SK-N-SH treated with all-trans-retinoic acid at 6 μM for 48 hours (cell line): ENCODE results near the gene CYP39A1.

Experiments used
- ATAC-seq: fragments of 200-7000 bp; cut with Tn5 transposase; 3 replicates; pipeline ENCODE4 v1.9.1; 2020; ENCODE audit warnings: mild to moderate bottlenecking, moderate library complexity
- ARNTL ChIP-seq: fragments of 450-650 bp; formaldehyde crosslinking; IDR thresholded peaks from 2 replicates; pipeline ENCODE4 v1.5.0; 2020; ENCODE audit warnings: low read depth, mild to moderate bottlenecking, moderate library complexity, borderline replicate concordance
- BACH2 ChIP-seq: fragments of 250-450 bp; sonication (Bioruptor Pico); IDR thresholded peaks from 2 replicates; pipeline ENCODE4 v1.9.0; 2021; ENCODE audit warnings: mild to moderate bottlenecking, borderline replicate concordance
- CSDC2 ChIP-seq: fragments of 250-450 bp; sonication (Bioruptor Pico); IDR thresholded peaks from 2 replicates; pipeline ENCODE4 v1.5.0; 2020; ENCODE audit warnings: mild to moderate bottlenecking, moderate library complexity
- ESRRG ChIP-seq: fragments of 250-450 bp; sonication (Bioruptor Pico); IDR thresholded peaks from 2 replicates; pipeline ENCODE4 v1.6.1; 2021; ENCODE audit warnings: mild to moderate bottlenecking
- GLIS3 ChIP-seq: fragments of 250-450 bp; sonication (Bioruptor Pico); IDR thresholded peaks from 2 replicates; pipeline ENCODE4 v1.5.0; 2020; ENCODE audit warnings: mild to moderate bottlenecking, moderate library complexity
- ISL1 ChIP-seq: fragments of 250-450 bp; sonication (Bioruptor Pico); IDR thresholded peaks from 2 replicates; pipeline ENCODE4 v2.1.2; 2022; ENCODE audit warnings: mild to moderate bottlenecking, moderate library complexity
- OSR1 ChIP-seq: fragments of 250-450 bp; sonication (Bioruptor Pico); IDR thresholded peaks from 2 replicates; pipeline ENCODE4 v1.8.0; 2022; ENCODE audit warnings: moderate library complexity, mild to moderate bottlenecking, inconsistent platforms
- PPARA ChIP-seq: fragments of 250-450 bp; sonication (Bioruptor Pico); IDR thresholded peaks from 2 replicates; pipeline ENCODE4 v1.5.0; 2020; ENCODE audit warnings: mild to moderate bottlenecking, borderline replicate concordance
- RARB ChIP-seq: fragments of 250-450 bp; sonication (Bioruptor Pico); IDR thresholded peaks from 2 replicates; pipeline ENCODE4 v1.8.0; 2021; ENCODE audit warnings: mild to moderate bottlenecking, moderate library complexity
- SNAI2 ChIP-seq: fragments of 250-450 bp; sonication (Bioruptor Pico); IDR thresholded peaks from 2 replicates; pipeline ENCODE4 v1.5.0; 2020; ENCODE audit warnings: mild to moderate bottlenecking, moderate library complexity
- TCF4 ChIP-seq: fragments of 250-450 bp; sonication (Bioruptor Pico); IDR thresholded peaks from 2 replicates; pipeline ENCODE4 v1.8.0; 2021; ENCODE audit warnings: mild to moderate bottlenecking, moderate library complexity, borderline replicate concordance
- TOX ChIP-seq: fragments of 250-450 bp; sonication (Bioruptor Pico); IDR thresholded peaks from 2 replicates; pipeline ENCODE4 v1.8.0; 2021; ENCODE audit warnings: mild to moderate bottlenecking, moderate library complexity, borderline replicate concordance
- ZC3H10 ChIP-seq: fragments of 250-450 bp; sonication (Bioruptor Pico); IDR thresholded peaks from 2 replicates; pipeline ENCODE4 v1.5.1; 2021; ENCODE audit warnings: mild to moderate bottlenecking, moderate library complexity
- ZFP3 ChIP-seq: fragments of 250-450 bp; sonication (Bioruptor Pico); IDR thresholded peaks from 2 replicates; pipeline ENCODE4 v1.5.0; 2020; ENCODE audit warnings: mild to moderate bottlenecking, moderate library complexity
- ZFP30 ChIP-seq: fragments of 450-650 bp; formaldehyde crosslinking; IDR thresholded peaks from 2 replicates; pipeline ENCODE4 v1.5.0; 2022; ENCODE audit warnings: mild to moderate bottlenecking, moderate library complexity
- ZNF565 ChIP-seq: fragments of 450-650 bp; formaldehyde crosslinking; conservative IDR thresholded peaks from 2 replicates; pipeline ENCODE4 v1.5.0; 2020; ENCODE audit warnings: low read depth, mild to moderate bottlenecking, moderate library complexity
- ZNF70 ChIP-seq: fragments of 450-650 bp; formaldehyde crosslinking; IDR thresholded peaks from 2 replicates; pipeline ENCODE4 v1.5.0; 2020; ENCODE audit warnings: mild to moderate bottlenecking, moderate library complexity
- ZNF8 ChIP-seq: fragments of 450-650 bp; formaldehyde crosslinking; IDR thresholded peaks from 2 replicates; pipeline ENCODE4 v1.5.0; 2020; ENCODE audit warnings: mild to moderate bottlenecking, moderate library complexity
- TF ChIP-seq, protein P1 (sequence below): fragments of 250-450 bp; sonication (Bioruptor Pico); IDR thresholded peaks from 2 replicates; pipeline ENCODE4 v1.5.0; 2020; ENCODE audit warnings: mild to moderate bottlenecking, moderate library complexity
- TF ChIP-seq, protein P2 (sequence below): fragments of 250-450 bp; sonication (Bioruptor Pico); IDR thresholded peaks from 2 replicates; pipeline ENCODE4 v1.5.1; 2020; ENCODE audit warnings: low read depth, mild to moderate bottlenecking, moderate library complexity
- TF ChIP-seq, protein P3 (sequence below): fragments of 250-450 bp; sonication (Bioruptor Pico); IDR thresholded peaks from 2 replicates; pipeline ENCODE4 v1.8.0; 2021; ENCODE audit warnings: low read depth, mild to moderate bottlenecking, moderate library complexity, borderline replicate concordance
- TF ChIP-seq, protein P4 (sequence below): fragments of 250-450 bp; sonication (Bioruptor Pico); IDR thresholded peaks from 2 replicates; pipeline ENCODE4 v1.5.1; 2021; ENCODE audit warnings: mild to moderate bottlenecking, moderate library complexity
- TF ChIP-seq, protein P5 (sequence below): fragments of 250-450 bp; sonication (Bioruptor Pico); IDR thresholded peaks from 2 replicates; pipeline ENCODE4 v1.8.0; 2020; ENCODE audit warnings: mild to moderate bottlenecking, moderate library complexity, borderline replicate concordance

Gene CYP39A1

DNA sequence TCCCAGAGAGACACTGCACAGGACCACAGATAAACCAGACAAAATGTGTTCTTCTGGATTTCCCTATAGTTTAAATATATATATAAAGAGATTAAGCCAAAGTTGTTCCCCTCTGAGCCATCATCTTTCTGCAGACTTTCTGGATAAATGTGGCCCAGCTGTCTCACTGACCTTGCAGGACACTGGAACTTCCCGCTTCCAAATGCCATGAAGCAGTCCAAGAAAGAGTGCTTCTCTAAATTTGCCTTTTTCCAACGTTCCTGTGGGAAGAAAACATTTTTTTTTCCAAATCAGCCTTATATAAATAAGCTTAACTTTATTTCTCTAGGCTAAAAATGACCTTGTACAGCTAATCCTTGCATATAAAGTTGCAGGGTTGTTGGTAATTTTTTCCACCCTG, 65.7 kb downstream of the CYP39A1 start:
- TF ChIP-seq ARNTL (CRISPR knock-in tag): no peak
- no peak for TF ChIP-seq PPARA (CRISPR knock-in tag)
- no peak for ATAC-seq

DNA sequence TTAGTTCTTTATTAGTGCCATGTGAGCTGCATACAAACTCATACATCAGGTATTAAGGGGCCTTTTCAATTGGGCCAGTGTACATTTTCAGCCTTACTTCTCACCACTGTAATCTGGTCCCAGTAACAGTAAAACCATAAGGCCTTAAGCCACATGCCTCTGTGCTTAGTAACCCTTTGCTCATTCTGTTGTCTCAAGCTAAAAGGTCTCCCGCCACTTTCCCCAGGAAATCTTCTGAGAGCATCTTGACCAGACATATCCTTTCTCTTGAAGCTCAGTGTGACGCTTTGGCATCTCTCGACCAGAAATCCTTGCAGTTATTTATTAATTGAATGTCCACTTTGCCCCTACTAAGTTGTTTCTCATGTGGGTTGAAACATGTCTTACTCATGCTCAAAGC, 68.0 kb downstream of the CYP39A1 start:
- ATAC-seq: no peak

DNA sequence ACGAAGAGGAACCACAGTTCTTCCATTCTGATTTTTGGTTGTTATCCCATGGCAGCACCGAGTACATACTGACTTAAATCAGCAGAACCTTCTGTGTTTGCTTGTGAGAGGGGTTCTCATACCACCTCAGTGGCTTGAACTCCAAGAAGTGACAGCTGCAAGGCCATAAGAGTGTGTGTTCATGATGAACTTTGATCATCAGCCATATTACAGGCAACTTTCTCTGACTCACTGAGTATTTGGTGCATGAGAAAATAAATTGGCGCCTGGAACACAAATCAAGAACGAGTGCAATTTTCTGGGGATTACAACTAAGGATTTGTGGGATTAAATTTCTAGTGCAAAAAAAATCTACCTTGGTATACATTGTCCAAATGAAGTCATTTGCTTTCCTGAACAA, 68.9 kb downstream of the CYP39A1 start:
- no peak for TF ChIP-seq ZC3H10
- TF ChIP-seq, protein P1, sequence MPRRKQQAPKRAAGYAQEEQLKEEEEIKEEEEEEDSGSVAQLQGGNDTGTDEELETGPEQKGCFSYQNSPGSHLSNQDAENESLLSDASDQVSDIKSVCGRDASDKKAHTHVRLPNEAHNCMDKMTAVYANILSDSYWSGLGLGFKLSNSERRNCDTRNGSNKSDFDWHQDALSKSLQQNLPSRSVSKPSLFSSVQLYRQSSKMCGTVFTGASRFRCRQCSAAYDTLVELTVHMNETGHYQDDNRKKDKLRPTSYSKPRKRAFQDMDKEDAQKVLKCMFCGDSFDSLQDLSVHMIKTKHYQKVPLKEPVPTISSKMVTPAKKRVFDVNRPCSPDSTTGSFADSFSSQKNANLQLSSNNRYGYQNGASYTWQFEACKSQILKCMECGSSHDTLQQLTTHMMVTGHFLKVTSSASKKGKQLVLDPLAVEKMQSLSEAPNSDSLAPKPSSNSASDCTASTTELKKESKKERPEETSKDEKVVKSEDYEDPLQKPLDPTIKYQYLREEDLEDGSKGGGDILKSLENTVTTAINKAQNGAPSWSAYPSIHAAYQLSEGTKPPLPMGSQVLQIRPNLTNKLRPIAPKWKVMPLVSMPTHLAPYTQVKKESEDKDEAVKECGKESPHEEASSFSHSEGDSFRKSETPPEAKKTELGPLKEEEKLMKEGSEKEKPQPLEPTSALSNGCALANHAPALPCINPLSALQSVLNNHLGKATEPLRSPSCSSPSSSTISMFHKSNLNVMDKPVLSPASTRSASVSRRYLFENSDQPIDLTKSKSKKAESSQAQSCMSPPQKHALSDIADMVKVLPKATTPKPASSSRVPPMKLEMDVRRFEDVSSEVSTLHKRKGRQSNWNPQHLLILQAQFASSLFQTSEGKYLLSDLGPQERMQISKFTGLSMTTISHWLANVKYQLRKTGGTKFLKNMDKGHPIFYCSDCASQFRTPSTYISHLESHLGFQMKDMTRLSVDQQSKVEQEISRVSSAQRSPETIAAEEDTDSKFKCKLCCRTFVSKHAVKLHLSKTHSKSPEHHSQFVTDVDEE (CRISPR knock-in tag): no peak
- TF ChIP-seq SNAI2 (CRISPR knock-in tag): no peak
- no peak for ATAC-seq

More for the DNA sequence above, 68.0 kb downstream of the CYP39A1 start:
- TF ChIP-seq, protein P2, sequence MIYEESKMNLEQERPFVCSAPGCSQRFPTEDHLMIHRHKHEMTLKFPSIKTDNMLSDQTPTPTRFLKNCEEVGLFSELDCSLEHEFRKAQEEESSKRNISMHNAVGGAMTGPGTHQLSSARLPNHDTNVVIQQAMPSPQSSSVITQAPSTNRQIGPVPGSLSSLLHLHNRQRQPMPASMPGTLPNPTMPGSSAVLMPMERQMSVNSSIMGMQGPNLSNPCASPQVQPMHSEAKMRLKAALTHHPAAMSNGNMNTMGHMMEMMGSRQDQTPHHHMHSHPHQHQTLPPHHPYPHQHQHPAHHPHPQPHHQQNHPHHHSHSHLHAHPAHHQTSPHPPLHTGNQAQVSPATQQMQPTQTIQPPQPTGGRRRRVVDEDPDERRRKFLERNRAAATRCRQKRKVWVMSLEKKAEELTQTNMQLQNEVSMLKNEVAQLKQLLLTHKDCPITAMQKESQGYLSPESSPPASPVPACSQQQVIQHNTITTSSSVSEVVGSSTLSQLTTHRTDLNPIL (CRISPR knock-in tag): no peak
- TF ChIP-seq ZFP3 (CRISPR knock-in tag) (no peak), ZFP30 (no peak), TOX (no peak), ZC3H10 (no peak), OSR1 (CRISPR knock-in tag) (no peak), TCF4 (CRISPR knock-in tag) (no peak), ZNF70 (CRISPR knock-in tag) (no peak), ISL1 (CRISPR knock-in tag) (no peak), SNAI2 (CRISPR knock-in tag) (no peak), GLIS3 (no peak), RARB (no peak), ZNF565 (CRISPR knock-in tag) (no peak)
- TF ChIP-seq, protein P3, sequence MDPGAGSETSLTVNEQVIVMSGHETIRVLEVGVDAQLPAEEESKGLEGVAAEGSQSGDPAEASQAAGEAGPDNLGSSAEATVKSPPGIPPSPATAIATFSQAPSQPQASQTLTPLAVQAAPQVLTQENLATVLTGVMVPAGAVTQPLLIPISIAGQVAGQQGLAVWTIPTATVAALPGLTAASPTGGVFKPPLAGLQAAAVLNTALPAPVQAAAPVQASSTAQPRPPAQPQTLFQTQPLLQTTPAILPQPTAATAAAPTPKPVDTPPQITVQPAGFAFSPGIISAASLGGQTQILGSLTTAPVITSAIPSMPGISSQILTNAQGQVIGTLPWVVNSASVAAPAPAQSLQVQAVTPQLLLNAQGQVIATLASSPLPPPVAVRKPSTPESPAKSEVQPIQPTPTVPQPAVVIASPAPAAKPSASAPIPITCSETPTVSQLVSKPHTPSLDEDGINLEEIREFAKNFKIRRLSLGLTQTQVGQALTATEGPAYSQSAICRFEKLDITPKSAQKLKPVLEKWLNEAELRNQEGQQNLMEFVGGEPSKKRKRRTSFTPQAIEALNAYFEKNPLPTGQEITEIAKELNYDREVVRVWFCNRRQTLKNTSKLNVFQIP (CRISPR knock-in tag): no peak
- TF ChIP-seq, protein P4, sequence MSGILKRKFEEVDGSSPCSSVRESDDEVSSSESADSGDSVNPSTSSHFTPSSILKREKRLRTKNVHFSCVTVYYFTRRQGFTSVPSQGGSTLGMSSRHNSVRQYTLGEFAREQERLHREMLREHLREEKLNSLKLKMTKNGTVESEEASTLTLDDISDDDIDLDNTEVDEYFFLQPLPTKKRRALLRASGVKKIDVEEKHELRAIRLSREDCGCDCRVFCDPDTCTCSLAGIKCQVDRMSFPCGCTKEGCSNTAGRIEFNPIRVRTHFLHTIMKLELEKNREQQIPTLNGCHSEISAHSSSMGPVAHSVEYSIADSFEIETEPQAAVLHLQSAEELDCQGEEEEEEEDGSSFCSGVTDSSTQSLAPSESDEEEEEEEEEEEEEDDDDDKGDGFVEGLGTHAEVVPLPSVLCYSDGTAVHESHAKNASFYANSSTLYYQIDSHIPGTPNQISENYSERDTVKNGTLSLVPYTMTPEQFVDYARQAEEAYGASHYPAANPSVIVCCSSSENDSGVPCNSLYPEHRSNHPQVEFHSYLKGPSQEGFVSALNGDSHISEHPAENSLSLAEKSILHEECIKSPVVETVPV (CRISPR knock-in tag): no peak
- TF ChIP-seq, protein P1 (CRISPR knock-in tag): no peak

DNA sequence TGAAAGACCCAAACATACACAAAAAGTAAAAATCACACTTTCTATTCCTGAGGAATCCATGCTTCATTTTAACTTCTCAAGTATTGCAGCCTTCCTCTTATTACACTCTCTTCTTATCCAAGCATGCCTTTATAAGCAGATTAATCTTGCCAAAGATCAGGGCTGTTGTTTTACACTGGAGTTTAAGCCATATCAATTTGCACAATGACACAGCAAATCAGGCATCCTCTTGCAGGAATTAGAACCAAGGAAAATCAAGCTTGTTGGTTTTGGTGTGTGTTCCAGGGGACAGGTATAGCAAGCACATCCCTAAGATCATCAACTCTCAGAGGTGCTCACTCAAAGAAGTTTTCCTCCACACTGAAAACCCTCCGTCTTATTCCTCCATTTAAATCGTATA, 69.5 kb downstream of the CYP39A1 start:
- no peak for ATAC-seq
- TF ChIP-seq ZFP3 (CRISPR knock-in tag) (no peak), RARB (no peak), ESRRG (CRISPR knock-in tag) (no peak), BACH2 (no peak), TOX (no peak), ZNF8 (no peak), ARNTL (CRISPR knock-in tag) (no peak), CSDC2 (no peak), ZNF565 (CRISPR knock-in tag) (no peak)
- TF ChIP-seq, protein P2 (CRISPR knock-in tag): no peak
- TF ChIP-seq, protein P5, sequence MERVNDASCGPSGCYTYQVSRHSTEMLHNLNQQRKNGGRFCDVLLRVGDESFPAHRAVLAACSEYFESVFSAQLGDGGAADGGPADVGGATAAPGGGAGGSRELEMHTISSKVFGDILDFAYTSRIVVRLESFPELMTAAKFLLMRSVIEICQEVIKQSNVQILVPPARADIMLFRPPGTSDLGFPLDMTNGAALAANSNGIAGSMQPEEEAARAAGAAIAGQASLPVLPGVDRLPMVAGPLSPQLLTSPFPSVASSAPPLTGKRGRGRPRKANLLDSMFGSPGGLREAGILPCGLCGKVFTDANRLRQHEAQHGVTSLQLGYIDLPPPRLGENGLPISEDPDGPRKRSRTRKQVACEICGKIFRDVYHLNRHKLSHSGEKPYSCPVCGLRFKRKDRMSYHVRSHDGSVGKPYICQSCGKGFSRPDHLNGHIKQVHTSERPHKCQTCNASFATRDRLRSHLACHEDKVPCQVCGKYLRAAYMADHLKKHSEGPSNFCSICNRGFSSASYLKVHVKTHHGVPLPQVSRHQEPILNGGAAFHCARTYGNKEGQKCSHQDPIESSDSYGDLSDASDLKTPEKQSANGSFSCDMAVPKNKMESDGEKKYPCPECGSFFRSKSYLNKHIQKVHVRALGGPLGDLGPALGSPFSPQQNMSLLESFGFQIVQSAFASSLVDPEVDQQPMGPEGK (CRISPR knock-in tag): no peak
